ENCODE results near the gene TMEM219. TPM values are rescaled to one million over a fixed set of nuclear protein-coding genes. Genes with fewer than 3 reads are reported as not detected.
A peak's percentile ranks its signal among the peaks of the same experiment; 100 is the strongest.

Gene TMEM219
- total RNA-seq, 6 donors from 2014 or later: 95.4 to 187 (median 139) TPM

DNA sequence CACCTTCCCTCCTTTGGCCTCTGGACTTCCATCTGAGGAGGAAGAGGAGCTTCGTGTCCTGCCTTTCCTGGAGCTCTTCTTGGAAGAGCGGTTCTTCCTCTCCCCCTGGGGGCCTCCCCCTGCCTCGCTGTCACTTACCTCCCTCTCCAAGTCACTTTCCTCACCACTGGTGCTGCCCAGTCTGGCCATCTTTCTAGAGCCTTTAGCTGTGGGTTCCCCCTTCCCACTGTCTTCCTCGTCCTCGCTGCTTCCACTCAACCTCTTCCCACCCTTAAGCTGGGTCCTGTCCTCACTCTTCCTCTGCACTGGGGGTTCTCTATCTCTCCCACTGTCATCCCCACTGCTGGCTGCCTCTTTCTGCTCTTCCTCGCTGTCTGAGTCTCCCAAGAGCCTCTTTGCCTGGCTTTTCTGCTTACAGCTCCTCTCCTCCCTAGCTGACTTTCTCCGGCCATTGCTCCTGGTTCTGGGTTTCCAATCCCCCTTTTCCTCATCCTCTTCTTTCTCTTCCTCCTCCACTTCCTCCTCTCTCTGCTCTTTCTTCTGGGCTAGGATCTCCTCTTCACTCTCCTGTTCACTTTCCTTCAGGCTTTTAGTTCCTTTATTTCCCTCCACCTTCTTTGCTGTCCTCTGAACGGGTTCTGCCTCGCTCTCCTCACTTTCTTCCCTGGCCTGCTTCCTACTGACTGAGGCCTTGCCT is 32.2 kb downstream of the TMEM219 start:
- Histone ChIP-seq H3K4me3 (peak overlapping the region in 2 of 4 donors; percentile 74 to 92), H3K27ac (peak overlapping the region; percentile 88 to 92 (median 90)), H3K27me3 (no peaks in the 10 kb centered on the region), H3K4me1 (peaks cover 26 to 55% (median 44%) of the 10 kb centered on the region in 4 donors), H3K36me3 (peaks cover 10 to 55% (median 39%) of the 10 kb centered on the region in 4 donors), H3K9me3 (no peaks in the 10 kb centered on the region)
- 83 to 85% methylated on average over 9 of the region's 9 CpGs for WGBS, 2 donors
- no peak for DNase-seq
- ATAC-seq (ENCODE audit: low FRiP score in 2 of 2): no peak
- TF ChIP-seq EP300 (IDR thresholded peaks at IDR 0.05) (no peak), POLR2A (IDR thresholded peaks at IDR 0.05) (no peak), POLR2AphosphoS5 (IDR thresholded peaks at IDR 0.05) (no peak), CTCF (IDR thresholded peaks at IDR 0.05) (no peak)

- H3K9me3 ChIP-seq: no peaks in the 10 kb centered on the region
- H3K27ac ChIP-seq: peak overlapping the region; percentile 88 to 92 (median 90)
- TF ChIP-seq POLR2AphosphoS5 (IDR thresholded peaks at IDR 0.05) (no peak), CTCF (IDR thresholded peaks at IDR 0.05) (no peak)
- peak overlapping the region; percentile 74 to 96 (median 83) for H3K4me3 ChIP-seq
- H3K4me1 ChIP-seq: peaks cover 26 to 52% (median 44%) of the 10 kb centered on the region in 4 donors
- WGBS, 2 donors: 13 to 29% methylated on average over 12 to 24 of the region's 24 CpGs
- no peaks in the 10 kb centered on the region for H3K27me3 ChIP-seq
- peaks cover 10 to 55% (median 36%) of the 10 kb centered on the region in 4 donors for H3K36me3 ChIP-seq
- ATAC-seq (ENCODE audit: low FRiP score in 2 of 2): peak; percentile 56 to 80
- DNase-seq: peak; percentile 86 to 95
Observed at GRCh38 chr16:29994600-29995323, 32.9 kb downstream of the TMEM219 start.

- Histone ChIP-seq H3K4me3 (peak within 1 kb of the TSS; percentile 74 to 96 (median 83)), H3K4me1 (peaks cover 26 to 50% (median 43%) of the 10 kb centered on the region in 4 donors), H3K9me3 (no peaks in the 10 kb centered on the region), H3K27me3 (no peaks in the 10 kb centered on the region), H3K27ac (peak within 1 kb of the TSS; percentile 88 to 92 (median 90)), H3K36me3 (peaks cover 8 to 55% (median 33%) of the 10 kb centered on the region in 4 donors)
- ATAC-seq (ENCODE audit: low FRiP score in 2 of 2): peak; percentile 84 to 89
- 0 to 1% methylated on average over 41 to 46 of the region's 53 CpGs for WGBS, 2 donors
- peak; percentile 79 to 98 for DNase-seq
- peak in 3 of 4 donors; percentile 21 to 55 (median 31) for TF ChIP-seq POLR2A (IDR thresholded peaks at IDR 0.05)
- peak; percentile 44 to 60 for TF ChIP-seq POLR2AphosphoS5 (IDR thresholded peaks at IDR 0.05)
- no peak for TF ChIP-seq CTCF (IDR thresholded peaks at IDR 0.05)
- peak in 1 of 4 donors; percentile 62 for TF ChIP-seq EP300 (IDR thresholded peaks at IDR 0.05)
Observed at GRCh38 chr16:29995324-29995910, 33.5 kb downstream of the TMEM219 start, which contains the start of gene HIRIP3. HIRIP3 (minus strand) TSS chr16:29995617; CDS start chr16:29995605, 12 bp downstream.

GRCh38 chr16:29995911-29996765 is 34.3 kb downstream of the TMEM219 start, which contains the start of gene INO80E:
INO80E (plus strand) TSS chr16:29996241; CDS start chr16:29996311, 70 bp downstream.
- ATAC-seq (ENCODE audit: low FRiP score in 2 of 2) (peak; percentile 98), DNase-seq (peak; percentile 99 to 100)
- Histone ChIP-seq H3K4me1 (peaks cover 21 to 43% (median 36%) of the 10 kb centered on the region in 4 donors), H3K36me3 (peaks cover 1 to 55% (median 31%) of the 10 kb centered on the region in 4 donors), H3K27me3 (no peaks in the 10 kb centered on the region), H3K9me3 (no peaks in the 10 kb centered on the region), H3K27ac (peak within 1 kb of the TSS; percentile 88 to 92 (median 90)), H3K4me3 (peak within 1 kb of the TSS; percentile 74 to 96 (median 83))
- TF ChIP-seq POLR2A (IDR thresholded peaks at IDR 0.05) (peak in 2 of 4 donors; percentile 27 to 64), CTCF (IDR thresholded peaks at IDR 0.05) (peak in 2 of 6 experiments; percentile 21 to 38), EP300 (IDR thresholded peaks at IDR 0.05) (peak in 1 of 4 donors; percentile 34), POLR2AphosphoS5 (IDR thresholded peaks at IDR 0.05) (peak; percentile 86 to 94)
- WGBS, 2 donors: 0 to 1% methylated on average over 54 to 65 of the region's 65 CpGs
